Measurements from ENCODE around the gene PIGU.

GRCh38 chr20:34647737-34648136, 29.2 kb downstream of the PIGU start:
- TF ChIP-seq CTCF (IDR thresholded peaks at IDR 0.05; ENCODE audit: low read depth, low read length, poor library complexity, severe bottlenecking): no peak
- no peak for TF ChIP-seq EZH2phosphoT487 (IDR thresholded peaks at IDR 0.05; ENCODE audit: borderline replicate concordance, low read length)

Measured in DOHH2 (cell line).